ENCODE data around the gene SUPT20HL1.

DNA sequence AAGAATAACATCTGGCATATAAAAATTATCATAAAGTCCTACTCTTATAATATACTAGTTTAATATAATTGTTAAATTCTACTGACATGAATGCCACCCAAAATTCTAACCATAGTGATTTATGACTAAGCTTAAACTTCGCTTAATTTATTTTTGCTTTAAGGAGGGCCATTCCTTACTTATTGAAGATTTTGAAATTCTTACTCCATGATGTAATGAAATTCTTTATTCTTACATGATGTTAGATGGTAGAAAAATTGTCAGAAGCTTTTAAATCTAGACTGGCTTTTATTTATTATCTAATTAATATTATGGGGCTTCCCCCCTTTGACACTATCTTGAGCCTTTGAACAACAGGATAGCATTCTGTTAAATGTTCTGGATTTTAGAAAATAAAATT lies 27.1 kb upstream of the SUPT20HL1 start:
- TF ChIP-seq CREM (CRISPR knock-in tag; IDR thresholded peaks at IDR 0.05): no peak
- TF ChIP-seq, protein P1, sequence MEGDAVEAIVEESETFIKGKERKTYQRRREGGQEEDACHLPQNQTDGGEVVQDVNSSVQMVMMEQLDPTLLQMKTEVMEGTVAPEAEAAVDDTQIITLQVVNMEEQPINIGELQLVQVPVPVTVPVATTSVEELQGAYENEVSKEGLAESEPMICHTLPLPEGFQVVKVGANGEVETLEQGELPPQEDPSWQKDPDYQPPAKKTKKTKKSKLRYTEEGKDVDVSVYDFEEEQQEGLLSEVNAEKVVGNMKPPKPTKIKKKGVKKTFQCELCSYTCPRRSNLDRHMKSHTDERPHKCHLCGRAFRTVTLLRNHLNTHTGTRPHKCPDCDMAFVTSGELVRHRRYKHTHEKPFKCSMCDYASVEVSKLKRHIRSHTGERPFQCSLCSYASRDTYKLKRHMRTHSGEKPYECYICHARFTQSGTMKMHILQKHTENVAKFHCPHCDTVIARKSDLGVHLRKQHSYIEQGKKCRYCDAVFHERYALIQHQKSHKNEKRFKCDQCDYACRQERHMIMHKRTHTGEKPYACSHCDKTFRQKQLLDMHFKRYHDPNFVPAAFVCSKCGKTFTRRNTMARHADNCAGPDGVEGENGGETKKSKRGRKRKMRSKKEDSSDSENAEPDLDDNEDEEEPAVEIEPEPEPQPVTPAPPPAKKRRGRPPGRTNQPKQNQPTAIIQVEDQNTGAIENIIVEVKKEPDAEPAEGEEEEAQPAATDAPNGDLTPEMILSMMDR (IDR thresholded peaks at IDR 0.05): no peak
- TF ChIP-seq, protein P2, sequence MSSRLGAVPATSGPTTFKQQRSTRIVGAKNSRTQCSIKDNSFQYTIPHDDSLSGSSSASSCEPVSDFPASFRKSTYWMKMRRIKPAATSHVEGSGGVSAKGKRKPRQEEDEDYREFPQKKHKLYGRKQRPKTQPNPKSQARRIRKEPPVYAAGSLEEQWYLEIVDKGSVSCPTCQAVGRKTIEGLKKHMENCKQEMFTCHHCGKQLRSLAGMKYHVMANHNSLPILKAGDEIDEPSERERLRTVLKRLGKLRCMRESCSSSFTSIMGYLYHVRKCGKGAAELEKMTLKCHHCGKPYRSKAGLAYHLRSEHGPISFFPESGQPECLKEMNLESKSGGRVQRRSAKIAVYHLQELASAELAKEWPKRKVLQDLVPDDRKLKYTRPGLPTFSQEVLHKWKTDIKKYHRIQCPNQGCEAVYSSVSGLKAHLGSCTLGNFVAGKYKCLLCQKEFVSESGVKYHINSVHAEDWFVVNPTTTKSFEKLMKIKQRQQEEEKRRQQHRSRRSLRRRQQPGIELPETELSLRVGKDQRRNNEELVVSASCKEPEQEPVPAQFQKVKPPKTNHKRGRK (CRISPR knock-in tag; IDR thresholded peaks at IDR 0.05; ENCODE audit: borderline replicate concordance): no peak
- TF ChIP-seq, protein P3, sequence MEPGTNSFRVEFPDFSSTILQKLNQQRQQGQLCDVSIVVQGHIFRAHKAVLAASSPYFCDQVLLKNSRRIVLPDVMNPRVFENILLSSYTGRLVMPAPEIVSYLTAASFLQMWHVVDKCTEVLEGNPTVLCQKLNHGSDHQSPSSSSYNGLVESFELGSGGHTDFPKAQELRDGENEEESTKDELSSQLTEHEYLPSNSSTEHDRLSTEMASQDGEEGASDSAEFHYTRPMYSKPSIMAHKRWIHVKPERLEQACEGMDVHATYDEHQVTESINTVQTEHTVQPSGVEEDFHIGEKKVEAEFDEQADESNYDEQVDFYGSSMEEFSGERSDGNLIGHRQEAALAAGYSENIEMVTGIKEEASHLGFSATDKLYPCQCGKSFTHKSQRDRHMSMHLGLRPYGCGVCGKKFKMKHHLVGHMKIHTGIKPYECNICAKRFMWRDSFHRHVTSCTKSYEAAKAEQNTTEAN (CRISPR knock-in tag; IDR thresholded peaks at IDR 0.05): no peak
